GM20000 (cell line): ENCODE measurements around the gene CENATAC.

ENCODE experiments used
- DNase-seq: peaks from one replicate; pipeline ENCODE4 v3.0.0; 2012; ENCODE audit warnings: low spot score
- TF ChIP-seq, protein P1 (sequence below): IDR thresholded peaks from 2 replicates; pipeline ENCODE4 v1.5.1; 2012; ENCODE audit warnings: mild to moderate bottlenecking, control low read depth; ENCODE audit errors: extremely low read depth, missing control alignments

CENATAC gene

DNA sequence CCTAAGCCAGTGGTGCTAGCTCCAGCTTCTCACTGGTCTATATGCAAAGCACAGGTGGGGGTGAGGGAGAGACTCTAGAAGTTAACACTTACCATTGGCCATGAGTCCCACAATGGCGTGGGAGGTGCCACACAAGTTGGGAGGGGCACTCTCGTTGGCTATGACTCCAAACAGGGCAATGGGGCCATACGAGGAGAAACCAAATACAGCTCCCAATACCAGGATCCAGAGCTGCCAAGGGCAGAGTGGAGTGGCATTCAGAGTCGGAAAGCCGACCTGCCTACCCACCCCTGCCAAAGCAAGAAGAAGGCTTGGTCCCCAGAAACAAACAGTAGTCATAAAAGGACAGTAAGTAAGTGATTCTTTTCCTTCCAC is 27.1 kb downstream of the CENATAC start:
- TF ChIP-seq, protein P1, sequence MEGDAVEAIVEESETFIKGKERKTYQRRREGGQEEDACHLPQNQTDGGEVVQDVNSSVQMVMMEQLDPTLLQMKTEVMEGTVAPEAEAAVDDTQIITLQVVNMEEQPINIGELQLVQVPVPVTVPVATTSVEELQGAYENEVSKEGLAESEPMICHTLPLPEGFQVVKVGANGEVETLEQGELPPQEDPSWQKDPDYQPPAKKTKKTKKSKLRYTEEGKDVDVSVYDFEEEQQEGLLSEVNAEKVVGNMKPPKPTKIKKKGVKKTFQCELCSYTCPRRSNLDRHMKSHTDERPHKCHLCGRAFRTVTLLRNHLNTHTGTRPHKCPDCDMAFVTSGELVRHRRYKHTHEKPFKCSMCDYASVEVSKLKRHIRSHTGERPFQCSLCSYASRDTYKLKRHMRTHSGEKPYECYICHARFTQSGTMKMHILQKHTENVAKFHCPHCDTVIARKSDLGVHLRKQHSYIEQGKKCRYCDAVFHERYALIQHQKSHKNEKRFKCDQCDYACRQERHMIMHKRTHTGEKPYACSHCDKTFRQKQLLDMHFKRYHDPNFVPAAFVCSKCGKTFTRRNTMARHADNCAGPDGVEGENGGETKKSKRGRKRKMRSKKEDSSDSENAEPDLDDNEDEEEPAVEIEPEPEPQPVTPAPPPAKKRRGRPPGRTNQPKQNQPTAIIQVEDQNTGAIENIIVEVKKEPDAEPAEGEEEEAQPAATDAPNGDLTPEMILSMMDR = no peak
- no peak for DNase-seq

DNA sequence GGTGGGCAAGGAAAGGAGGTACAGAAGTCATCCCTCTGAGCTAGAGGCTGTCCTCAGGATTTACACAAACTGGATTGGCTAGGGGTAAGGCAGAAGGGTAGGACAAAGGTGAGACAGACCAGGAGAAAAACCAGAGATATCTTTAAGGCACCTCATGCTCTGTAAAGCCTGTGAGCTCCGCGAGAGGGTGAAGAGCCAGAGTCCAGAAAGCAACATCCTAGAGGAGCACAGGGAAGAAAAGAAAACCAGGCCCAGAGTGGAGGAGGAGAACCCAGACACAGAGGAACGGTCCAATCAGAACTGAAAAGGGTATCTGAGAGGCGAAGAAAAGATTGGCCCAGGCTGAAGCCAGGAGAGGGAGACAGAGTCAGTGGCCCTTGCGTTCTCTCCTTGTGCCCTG is 27.6 kb downstream of the CENATAC start:
- DNase-seq = no peak
- TF ChIP-seq, protein P1 = no peak

DNA sequence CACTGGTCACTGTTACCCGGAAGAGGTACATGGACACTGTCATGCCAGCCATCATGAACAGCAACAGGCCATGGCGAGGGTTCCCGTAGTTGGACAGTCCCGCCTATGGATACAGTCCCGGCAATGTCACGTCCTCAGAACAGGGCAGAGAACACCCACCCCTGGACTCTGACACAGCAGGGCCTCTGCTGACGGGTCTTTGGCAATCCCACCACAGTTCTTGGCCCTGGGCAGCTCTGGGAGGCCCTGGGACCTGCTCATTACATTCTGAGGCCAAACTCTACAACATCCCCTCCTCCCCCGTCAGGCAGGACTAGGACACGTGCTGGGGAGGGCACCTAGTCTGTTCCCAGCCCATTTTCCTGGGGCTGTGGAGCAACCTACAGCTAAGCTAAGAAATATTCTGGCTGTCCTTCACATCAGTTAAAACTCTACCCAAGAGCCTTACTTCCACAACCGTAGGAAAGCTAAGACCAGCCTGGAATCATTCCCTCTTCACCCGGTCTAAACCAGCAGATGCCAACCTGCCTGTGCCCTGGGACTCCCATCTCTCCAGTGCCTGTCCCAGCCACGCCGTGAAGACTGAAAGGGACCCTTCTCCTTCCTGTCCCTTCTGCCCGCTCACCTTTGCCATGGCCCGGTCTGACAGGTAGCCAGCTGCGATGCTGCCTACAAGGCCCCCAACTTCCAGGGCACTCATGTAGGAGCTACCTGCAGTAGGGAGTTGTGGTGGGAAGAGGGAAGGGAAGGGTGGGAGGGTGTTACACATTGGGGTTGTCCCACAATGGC is 28.2 kb downstream of the CENATAC start:
- TF ChIP-seq, protein P1 = no peak
- no peak for DNase-seq

DNA sequence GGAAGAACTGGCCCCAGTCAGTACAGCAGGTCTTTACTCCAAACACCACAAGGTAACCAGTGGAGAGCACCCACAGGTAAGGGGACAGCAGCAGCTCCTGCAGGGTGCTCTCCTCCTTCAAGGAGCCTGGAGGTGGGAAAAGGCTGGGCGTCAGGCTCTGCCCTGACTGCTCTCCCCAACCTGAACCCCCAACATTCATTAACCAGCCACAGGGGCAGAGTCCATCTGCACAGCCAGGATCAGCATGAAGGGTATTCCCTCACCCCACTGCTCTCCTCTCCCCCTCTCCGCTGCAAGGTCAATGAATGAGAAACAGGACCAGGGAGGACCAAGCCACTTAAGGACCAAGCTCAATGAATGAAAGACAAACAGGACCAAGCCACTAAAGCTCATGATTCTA is 29.0 kb downstream of the CENATAC start:
- TF ChIP-seq, protein P1 = no peak
- DNase-seq = no peak

DNA sequence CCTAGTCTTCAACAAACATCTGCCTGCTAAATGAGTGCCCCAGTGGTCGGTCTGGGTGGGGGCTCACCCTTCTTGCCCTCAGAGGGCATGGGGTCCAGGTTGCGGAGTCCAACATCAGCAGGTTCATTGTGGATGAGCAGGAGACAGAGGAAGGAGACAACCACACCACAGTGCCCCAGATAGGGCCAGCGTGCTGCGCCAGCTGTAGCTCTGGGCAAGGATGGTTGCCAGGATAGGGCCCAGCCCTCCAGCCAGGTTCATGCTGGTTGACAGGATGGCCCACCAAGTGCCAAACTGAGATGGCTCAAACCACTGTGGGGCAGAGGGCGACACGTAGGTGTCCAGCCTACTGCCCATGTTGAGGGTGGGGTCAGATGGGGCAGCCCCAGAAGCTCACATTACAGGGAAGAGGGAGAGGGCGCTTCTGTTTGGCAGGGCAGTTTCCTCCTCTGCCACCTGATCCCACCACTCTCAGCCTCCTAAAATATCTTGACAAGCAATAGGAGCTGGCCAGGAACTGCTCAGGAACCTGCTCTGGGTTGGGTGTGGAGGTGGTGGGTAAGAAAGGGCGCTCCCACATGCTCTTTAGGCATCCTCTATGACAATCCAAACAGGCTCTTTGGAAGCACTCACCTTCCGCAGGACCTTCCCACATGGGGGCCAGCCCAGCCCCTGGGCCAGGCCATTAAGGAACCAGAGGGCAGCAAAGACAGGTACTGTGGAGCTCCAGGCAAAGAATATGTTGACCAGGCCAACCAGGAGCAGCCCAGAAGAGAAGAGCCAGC is 29.8 kb downstream of the CENATAC start:
- no peak for DNase-seq
- TF ChIP-seq, protein P1 = no peak

DNA sequence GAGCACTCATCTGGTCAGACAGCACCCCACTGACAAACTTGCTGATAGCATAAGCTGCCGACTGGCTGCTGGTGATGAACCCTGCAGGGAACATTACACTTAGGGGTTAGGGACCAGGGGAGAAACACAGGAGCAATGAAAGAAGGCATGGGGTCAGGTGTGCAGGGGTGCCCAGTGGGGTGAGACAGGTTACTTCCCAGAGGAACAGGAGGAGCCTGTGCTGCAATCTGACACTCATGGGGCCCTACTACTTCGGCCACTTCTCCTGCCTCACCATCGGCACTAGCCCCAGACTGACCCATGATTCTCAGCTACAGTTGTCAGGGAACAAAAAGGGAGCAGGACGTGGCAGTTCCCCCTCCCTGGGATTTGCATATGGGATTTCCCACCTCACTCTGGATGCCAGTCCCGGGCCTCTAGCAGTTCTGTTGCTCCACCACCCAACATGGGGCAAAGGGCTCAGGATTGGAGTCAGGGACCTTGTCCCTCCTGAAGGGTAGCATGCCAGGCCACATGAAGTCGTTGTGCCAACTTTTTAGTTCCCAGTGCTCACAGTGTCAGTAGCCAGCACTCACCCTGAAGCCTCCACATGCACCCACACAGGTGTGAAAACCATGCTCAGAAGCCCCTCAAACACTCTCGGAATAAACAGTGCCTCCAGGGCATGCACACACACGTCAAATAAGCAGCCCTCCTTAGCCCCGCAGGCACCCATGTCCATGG is 30.6 kb downstream of the CENATAC start:
- no peak for DNase-seq
- TF ChIP-seq, protein P1 = no peak

DNA sequence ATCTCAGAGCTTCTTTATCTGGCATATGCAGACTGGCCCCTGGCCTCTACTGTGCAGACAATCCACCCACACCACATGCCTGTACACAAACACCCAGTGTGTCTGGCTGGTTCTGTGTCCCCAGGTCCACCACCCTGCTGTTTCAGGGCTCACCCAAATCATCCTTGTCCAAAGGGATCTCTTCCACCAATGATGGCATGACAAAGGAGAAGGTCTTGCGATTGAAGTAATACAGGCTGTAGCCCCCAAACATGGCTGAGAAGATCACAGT is 31.1 kb downstream of the CENATAC start:
- TF ChIP-seq, protein P1 = no peak
- no peak for DNase-seq
